Omental fat pad (tissue), 4 donors: ENCODE data around the gene BACE2. TPM values are rescaled to one million over a fixed set of nuclear protein-coding genes. Genes with fewer than 3 reads are reported as not detected.

Experiments
- ATAC-seq: fragments of 150-250 bp; one replicate; pipeline ENCODE4 v1.9.1; 2016; ENCODE audit warnings: mild to moderate bottlenecking, moderate library complexity; ENCODE audit not compliant: low FRiP score
- DNase-seq: peaks from one replicate; pipeline ENCODE4 v3.0.0-alpha.2; 2019; ENCODE audit warnings: low spot score
- CTCF ChIP-seq, 3 donors: fragments of 450-650 bp; IDR thresholded peaks; one replicate each; pipeline ENCODE4 v1.5.1; 2016 to 2017; ENCODE audit warnings: antibody characterized with exemption in 3 of 3, mild to moderate bottlenecking in 3 of 3, moderate library complexity in 2 of 3
- total RNA-seq, 4 donors: library from RNA; depleted of rRNA; stranded (reverse); fragments of >200 nt; gene quantifications; one replicate each; pipeline ENCODE4 v1.1.0, GENCODE V29; 2016

BACE2 gene
- total RNA-seq, 4 donors from 2014 or later, result 23.5 to 39.3 (median 37.0) TPM

GRCh38 chr21:41176846-41177245 lies 8.9 kb downstream of the BACE2 start:
- ATAC-seq (no peak), DNase-seq (no peak)
- no peak for TF ChIP-seq CTCF (IDR thresholded peaks at IDR 0.05)

GRCh38 chr21:41180752-41181151 lies 12.8 kb downstream of the BACE2 start:
- no peak for ATAC-seq
- no peak for TF ChIP-seq CTCF (IDR thresholded peaks at IDR 0.05)
- DNase-seq, result no peak

GRCh38 chr21:41182547-41182946 lies 14.6 kb downstream of the BACE2 start:
- no peak for ATAC-seq
- TF ChIP-seq CTCF (IDR thresholded peaks at IDR 0.05), result no peak
- DNase-seq, result no peak

GRCh38 chr21:41183575-41183974 lies 15.6 kb downstream of the BACE2 start:
- TF ChIP-seq CTCF (IDR thresholded peaks at IDR 0.05), result no peak
- ATAC-seq (no peak), DNase-seq (no peak)

- no peak for ATAC-seq
- no peak for DNase-seq
- no peak for TF ChIP-seq CTCF (IDR thresholded peaks at IDR 0.05)
Measured at GRCh38 chr21:41185802-41186201, 17.8 kb downstream of the BACE2 start.

GRCh38 chr21:41186755-41187536 lies 19.0 kb downstream of the BACE2 start:
- ATAC-seq (no peak), DNase-seq (no peak)
- no peak for TF ChIP-seq CTCF (IDR thresholded peaks at IDR 0.05)

GRCh38 chr21:41187537-41188025 lies 19.6 kb downstream of the BACE2 start:
- no peak for ATAC-seq
- no peak for TF ChIP-seq CTCF (IDR thresholded peaks at IDR 0.05)
- DNase-seq, result no peak
